GM12878 (cell line): ENCODE measurements around the gene OPRL1. TPM values are rescaled to one million over a fixed set of nuclear protein-coding genes. Genes with fewer than 3 reads are reported as not detected.
A peak's percentile ranks its signal among the peaks of the same experiment; 100 is the strongest.

ENCODE experiments used
- ATF3 ChIP-seq: IDR thresholded peaks from 2 replicates; pipeline ENCODE4 v1.6.1; 2011; ENCODE audit warnings: low read depth, mild to moderate bottlenecking, low read length, moderate library complexity, borderline replicate concordance; ENCODE audit errors: extremely low read depth
- BMI1 ChIP-seq: fragments of 450-650 bp; IDR thresholded peaks from 2 replicates; pipeline ENCODE4 v1.6.1; 2016; ENCODE audit warnings: mild to moderate bottlenecking, moderate library complexity, borderline replicate concordance
- CHD2 ChIP-seq: IDR thresholded peaks from 2 replicates; pipeline ENCODE4 v1.6.1; 2011; ENCODE audit warnings: low read depth, low read length, improper control_type of control experiment, borderline replicate concordance
- E2F4 ChIP-seq: IDR thresholded peaks from 2 replicates; pipeline ENCODE4 v1.6.1; 2012; ENCODE audit warnings: low read depth, low read length, improper control_type of control experiment
- GABPA ChIP-seq: IDR thresholded peaks from 2 replicates; pipeline ENCODE4 v1.6.1; 2014; ENCODE audit warnings: antibody characterized with exemption, low read depth, mild to moderate bottlenecking, inconsistent platforms
- IRF5 ChIP-seq: fragments of 450-650 bp; IDR thresholded peaks from 2 replicates; pipeline ENCODE4 v1.6.1; 2017; ENCODE audit warnings: borderline replicate concordance
- KLF5 ChIP-seq: fragments of 450-650 bp; IDR thresholded peaks from 2 replicates; pipeline ENCODE4 v1.6.1; 2014; ENCODE audit warnings: mild to moderate bottlenecking; ENCODE audit not compliant: partially characterized antibody
- NR2C2 ChIP-seq: IDR thresholded peaks from 2 replicates; pipeline ENCODE4 v1.6.1; 2011; ENCODE audit warnings: borderline replicate concordance, low read depth; ENCODE audit not compliant: control insufficient read depth, insufficient read length
- PKNOX1 ChIP-seq: fragments of 450-650 bp; IDR thresholded peaks from 2 replicates; pipeline ENCODE4 v1.6.1; 2016; ENCODE audit warnings: mild to moderate bottlenecking
- RBBP5 ChIP-seq: fragments of 200-600 bp; sonication (generic); conservative IDR thresholded peaks from 2 replicates; pipeline ENCODE4 v1.6.1; 2016
- RUNX3 ChIP-seq: IDR thresholded peaks from 2 replicates; pipeline ENCODE4 v1.6.1; 2012; ENCODE audit warnings: low read length, inconsistent platforms
- SMAD5 ChIP-seq: IDR thresholded peaks from 2 replicates; pipeline ENCODE4 v1.6.1; 2016; ENCODE audit warnings: antibody characterized with exemption, low read depth
- SP1 ChIP-seq: IDR thresholded peaks from one replicate; pipeline ENCODE4 v1.6.1; 2011; ENCODE audit warnings: low read depth, low read length
- TCF12 ChIP-seq: IDR thresholded peaks from 2 replicates; pipeline ENCODE4 v1.6.1; 2011; ENCODE audit warnings: low read depth, mild to moderate bottlenecking, low read length
- ZBTB11 ChIP-seq: fragments of 450-650 bp; formaldehyde crosslinking; IDR thresholded peaks from 2 replicates; pipeline ENCODE4 v1.5.0; 2022; ENCODE audit warnings: mild to moderate bottlenecking, missing genetic modification characterization
- ZNF24 ChIP-seq: fragments of 450-650 bp; IDR thresholded peaks from 2 replicates; pipeline ENCODE4 v1.6.1; 2017; ENCODE audit warnings: antibody characterized with exemption, mild to moderate bottlenecking
- ZNF592 ChIP-seq: fragments of 450-650 bp; IDR thresholded peaks from 2 replicates; pipeline ENCODE4 v1.6.1; 2017; ENCODE audit warnings: mild to moderate bottlenecking, moderate library complexity
- ZZZ3 ChIP-seq: IDR thresholded peaks from 2 replicates; pipeline ENCODE4 v1.6.1; 2011; ENCODE audit warnings: low read depth; ENCODE audit not compliant: control insufficient read depth, insufficient read length
- polyA plus RNA-seq, 11 experiments: library from polyadenylated mRNA; depleted of rRNA in 4 of 11; unstranded in 6 of 11; stranded (reverse) in 5 of 11; fragments of >200 nt; fragmentation: Nextera tagmentation in 4 of 11; fragmentation: Illumina TruSeq in 1 of 11; extraction: Ambion mirVana in 4 of 11; extraction: Trizol in 1 of 11; gene quantifications; 1 replicate in 1 of 11; 2 replicates in 10 of 11; pipeline versions ENCODE4 v1.2.1 to v1.2.3, GENCODE V29; 2011 to 2016; ENCODE audit warnings: inconsistent platforms in 2 of 11, missing spikeins in 2 of 11, low read depth in 1 of 11
- total RNA-seq, 4 experiments: library from RNA; depleted of rRNA in 3 of 4; stranded (reverse); fragments of >200 nt in 3 of 4; fragmentation: Illumina TruSeq in 1 of 4; extraction: Trizol in 1 of 4; gene quantifications; 2 replicates each; pipeline versions ENCODE4 v1.2.1 to v1.2.3, GENCODE V29; 2013 to 2021

OPRL1 gene
- total and polyA plus RNA-seq, 10 of the 15 experiments (the other 5 are each of a cell fraction or from before 2014, with no cell fraction given), result 0.04 to 0.41 (median 0.24) TPM; not detected in 1

- TF ChIP-seq IRF5 (no peak), GABPA (no peak), E2F4 (no peak), RBBP5 (no peak), ATF3 (no peak), PKNOX1 (no peak), KLF5 (no peak), RUNX3 (no peak), BMI1 (0 out of 2 replicates have a peak, but pooled peaks have one; percentile 9), SP1 (no peak), ZBTB11 (CRISPR knock-in tag) (no peak), CHD2 (no peak), NR2C2 (peak; percentile 66), ZNF592 (peak; percentile 77), TCF12 (peak; percentile 83), SMAD5 (peak; percentile 51; the same call in 1 of the 2 replicates), ZNF24 (no peak), ZZZ3 (no peak)
These were observed 43.3 kb upstream of the OPRL1 start (continued) for GRCh38 chr20:64036346-64037198.
